Activated T-cell treated with anti-CD3 and anti-CD28 coated beads for 48 hours (primary cell): ENCODE results near the gene SNAPC2.
A peak's percentile ranks its signal among the peaks of the same experiment; 100 is the strongest.
"Not testable (repeated sequence)": the region's sequence is repeated elsewhere in the genome, so short reads cannot be mapped to it uniquely, and the experiment has no call there.

Source experiments
- DNase-seq: peaks from one replicate; pipeline ENCODE4 v3.0.0-alpha.2; 2020; ENCODE audit warnings: low read depth

SNAPC2 gene

GRCh38 chr19:7921967-7922835 lies 2.1 kb downstream of the SNAPC2 start:
- no peak for DNase-seq

- DNase-seq, result no peak
Measured at GRCh38 chr19:7922836-7923195, 2.7 kb downstream of the SNAPC2 start.

GRCh38 chr19:7923295-7924191 lies 3.4 kb downstream of the SNAPC2 start:
- no peak for DNase-seq

GRCh38 chr19:7924241-7924640 lies 4.1 kb downstream of the SNAPC2 start:
- DNase-seq, result no peak

GRCh38 chr19:7924651-7925170 lies 4.6 kb downstream of the SNAPC2 start:
- DNase-seq, result no peak

- DNase-seq, result peak; percentile 81
Measured at GRCh38 chr19:7925171-7925851, 5.2 kb downstream of the SNAPC2 start.

- peak; percentile 81 for DNase-seq
Measured at GRCh38 chr19:7926021-7926726, 6.0 kb downstream of the SNAPC2 start, which contains the start of gene CTXN1. Gene CTXN1, minus strand, starts transcription at chr19:7926135. Its CDS starts 597 bp downstream, at chr19:7925538.

- DNase-seq, result no peak
Measured at GRCh38 chr19:7926727-7927604, 6.8 kb downstream of the SNAPC2 start.

GRCh38 chr19:7927605-7928333 lies 7.6 kb downstream of the SNAPC2 start:
- no peak for DNase-seq

GRCh38 chr19:7928334-7928706 lies 8.2 kb downstream of the SNAPC2 start:
- DNase-seq, result no peak

- peak; percentile 63 for DNase-seq
Measured at GRCh38 chr19:7928741-7929701, 8.9 kb downstream of the SNAPC2 start.

GRCh38 chr19:7930030-7930429 lies 9.9 kb downstream of the SNAPC2 start:
- DNase-seq, result not testable (repeated sequence)

- no peak for DNase-seq
Measured at GRCh38 chr19:7930765-7931164, 10.6 kb downstream of the SNAPC2 start.

- no peak for DNase-seq
Measured at GRCh38 chr19:7931221-7932061, 11.3 kb downstream of the SNAPC2 start.

GRCh38 chr19:7932276-7932929 lies 12.3 kb downstream of the SNAPC2 start:
- no peak for DNase-seq

- no peak for DNase-seq
Measured at GRCh38 chr19:7932930-7933300, 12.8 kb downstream of the SNAPC2 start.

GRCh38 chr19:7933411-7933810 lies 13.3 kb downstream of the SNAPC2 start:
- DNase-seq, result no peak
